ENCODE data around the gene SYVN1.
A peak's percentile ranks its signal among the peaks of the same experiment; 100 is the strongest.

The SYVN1 gene

GRCh38 chr11:65109231-65110198 is 24.8 kb downstream of the SYVN1 start:
- Histone ChIP-seq H3K4me1 (ENCODE audit: control insufficient read depth, insufficient read depth, low read length, poor library complexity, severe bottlenecking) (peaks cover 21% of the 10 kb centered on the region), H3K36me3 (ENCODE audit: control insufficient read depth, insufficient read depth, low read length) (peaks cover 26% of the 10 kb centered on the region), H3K4me3 (ENCODE audit: extremely low read depth, insufficient read depth, low read length, poor library complexity, severe bottlenecking) (no peak overlapping the region), H3K27ac (ENCODE audit: low read depth, low read length, severe bottlenecking) (no peak overlapping the region), H3K9me3 (ENCODE audit: control insufficient read depth, low read length) (no peaks in the 10 kb centered on the region)
- 91 to 95% methylated on average over 30 to 31 of the region's 36 CpGs for WGBS, 2 experiments (ENCODE audit: insufficient coverage in 2 of 2)

- H3K36me3 ChIP-seq (ENCODE audit: control insufficient read depth, insufficient read depth, low read length): peaks cover 30% of the 10 kb centered on the region
- H3K9me3 ChIP-seq (ENCODE audit: control insufficient read depth, low read length): no peaks in the 10 kb centered on the region
- 95 to 97% methylated on average over 37 to 38 of the region's 38 CpGs for WGBS, 2 experiments (ENCODE audit: insufficient coverage in 2 of 2)
- H3K4me3 ChIP-seq (ENCODE audit: extremely low read depth, insufficient read depth, low read length, poor library complexity, severe bottlenecking): no peak overlapping the region
- peaks cover 19% of the 10 kb centered on the region for H3K4me1 ChIP-seq (ENCODE audit: control insufficient read depth, insufficient read depth, low read length, poor library complexity, severe bottlenecking)
- H3K27ac ChIP-seq (ENCODE audit: low read depth, low read length, severe bottlenecking): no peak overlapping the region
These were observed 25.7 kb downstream of the SYVN1 start for GRCh38 chr11:65108469-65109123.

GRCh38 chr11:65107751-65108468 is 26.4 kb downstream of the SYVN1 start:
- Histone ChIP-seq H3K36me3 (ENCODE audit: control insufficient read depth, insufficient read depth, low read length) (peaks cover 34% of the 10 kb centered on the region), H3K9me3 (ENCODE audit: control insufficient read depth, low read length) (no peaks in the 10 kb centered on the region), H3K4me1 (ENCODE audit: control insufficient read depth, insufficient read depth, low read length, poor library complexity, severe bottlenecking) (peaks cover 12% of the 10 kb centered on the region), H3K27ac (ENCODE audit: low read depth, low read length, severe bottlenecking) (no peak overlapping the region), H3K4me3 (ENCODE audit: extremely low read depth, insufficient read depth, low read length, poor library complexity, severe bottlenecking) (no peak overlapping the region)
- 96% methylated on average over 43 to 52 of the region's 52 CpGs for WGBS, 2 experiments (ENCODE audit: insufficient coverage in 2 of 2)

GRCh38 chr11:65107078-65107477 is 27.2 kb downstream of the SYVN1 start:
- H3K36me3 ChIP-seq (ENCODE audit: control insufficient read depth, insufficient read depth, low read length): peaks cover 34% of the 10 kb centered on the region
- WGBS, 2 experiments (ENCODE audit: insufficient coverage in 2 of 2): 97 to 100% methylated on average over 7 to 9 of the region's 15 CpGs
- peaks cover 9% of the 10 kb centered on the region for H3K4me1 ChIP-seq (ENCODE audit: control insufficient read depth, insufficient read depth, low read length, poor library complexity, severe bottlenecking)
- no peak overlapping the region for H3K4me3 ChIP-seq (ENCODE audit: extremely low read depth, insufficient read depth, low read length, poor library complexity, severe bottlenecking)
- H3K27ac ChIP-seq (ENCODE audit: low read depth, low read length, severe bottlenecking): no peak overlapping the region
- H3K9me3 ChIP-seq (ENCODE audit: control insufficient read depth, low read length): no peaks in the 10 kb centered on the region

GRCh38 chr11:65104628-65105027 is 29.7 kb downstream of the SYVN1 start:
- Histone ChIP-seq H3K36me3 (ENCODE audit: control insufficient read depth, insufficient read depth, low read length) (peaks cover 35% of the 10 kb centered on the region), H3K27ac (ENCODE audit: low read depth, low read length, severe bottlenecking) (no peak overlapping the region), H3K4me3 (ENCODE audit: extremely low read depth, insufficient read depth, low read length, poor library complexity, severe bottlenecking) (no peak overlapping the region), H3K4me1 (ENCODE audit: control insufficient read depth, insufficient read depth, low read length, poor library complexity, severe bottlenecking) (no peaks in the 10 kb centered on the region), H3K9me3 (ENCODE audit: control insufficient read depth, low read length) (no peaks in the 10 kb centered on the region)
- 95 to 100% methylated on average over 1 to 2 of the region's 4 CpGs for WGBS, 2 experiments (ENCODE audit: insufficient coverage in 2 of 2)

GRCh38 chr11:65103476-65103875 is 30.8 kb downstream of the SYVN1 start:
- Histone ChIP-seq H3K36me3 (ENCODE audit: control insufficient read depth, insufficient read depth, low read length) (peaks cover 33% of the 10 kb centered on the region), H3K27ac (ENCODE audit: low read depth, low read length, severe bottlenecking) (no peak overlapping the region), H3K9me3 (ENCODE audit: control insufficient read depth, low read length) (no peaks in the 10 kb centered on the region), H3K4me3 (ENCODE audit: extremely low read depth, insufficient read depth, low read length, poor library complexity, severe bottlenecking) (no peak overlapping the region), H3K4me1 (ENCODE audit: control insufficient read depth, insufficient read depth, low read length, poor library complexity, severe bottlenecking) (no peaks in the 10 kb centered on the region)

- Histone ChIP-seq H3K36me3 (ENCODE audit: control insufficient read depth, insufficient read depth, low read length) (peaks cover 35% of the 10 kb centered on the region), H3K27ac (ENCODE audit: low read depth, low read length, severe bottlenecking) (no peak overlapping the region), H3K9me3 (ENCODE audit: control insufficient read depth, low read length) (no peaks in the 10 kb centered on the region), H3K4me3 (ENCODE audit: extremely low read depth, insufficient read depth, low read length, poor library complexity, severe bottlenecking) (no peak overlapping the region), H3K4me1 (ENCODE audit: control insufficient read depth, insufficient read depth, low read length, poor library complexity, severe bottlenecking) (no peaks in the 10 kb centered on the region)
- 92 to 98% methylated on average over 6 to 7 of the region's 8 CpGs for WGBS, 2 experiments (ENCODE audit: insufficient coverage in 2 of 2)
These were observed 31.9 kb downstream of the SYVN1 start for GRCh38 chr11:65102142-65103095.

- H3K4me1 ChIP-seq (ENCODE audit: control insufficient read depth, insufficient read depth, low read length, poor library complexity, severe bottlenecking): peaks cover 4% of the 10 kb centered on the region
These were observed 33.5 kb downstream of the SYVN1 start for GRCh38 chr11:65100674-65101350.

GRCh38 chr11:65096926-65097325 is 37.4 kb downstream of the SYVN1 start:
- Histone ChIP-seq H3K36me3 (ENCODE audit: control insufficient read depth, insufficient read depth, low read length) (peaks cover 20% of the 10 kb centered on the region), H3K27ac (ENCODE audit: low read depth, low read length, severe bottlenecking) (no peak overlapping the region), H3K4me1 (ENCODE audit: control insufficient read depth, insufficient read depth, low read length, poor library complexity, severe bottlenecking) (peaks cover 4% of the 10 kb centered on the region), H3K9me3 (ENCODE audit: control insufficient read depth, low read length) (no peaks in the 10 kb centered on the region), H3K4me3 (ENCODE audit: extremely low read depth, insufficient read depth, low read length, poor library complexity, severe bottlenecking) (peak overlapping the region; percentile 79)
- WGBS, 2 experiments (ENCODE audit: insufficient coverage in 2 of 2): 68 to 75% methylated on average over 6 to 7 of the region's 8 CpGs

More at GRCh38 chr11:65100674-65101350, 33.5 kb downstream of the SYVN1 start:
- Histone ChIP-seq H3K4me3 (ENCODE audit: extremely low read depth, insufficient read depth, low read length, poor library complexity, severe bottlenecking) (no peak overlapping the region), H3K36me3 (ENCODE audit: control insufficient read depth, insufficient read depth, low read length) (peaks cover 33% of the 10 kb centered on the region), H3K9me3 (ENCODE audit: control insufficient read depth, low read length) (no peaks in the 10 kb centered on the region), H3K27ac (ENCODE audit: low read depth, low read length, severe bottlenecking) (no peak overlapping the region)
- 84 to 93% methylated on average over 2 to 4 of the region's 6 CpGs for WGBS, 2 experiments (ENCODE audit: insufficient coverage in 2 of 2)
